ENCODE results near the gene GOLGA8N.

- TF ChIP-seq CTCF (IDR thresholded peaks at IDR 0.05) (peak; percentile 90), ZFX (IDR thresholded peaks at IDR 0.05; ENCODE audit: borderline replicate concordance) (no peak)
Measured at GRCh38 chr15:32651229-32651837, 58.1 kb downstream of the GOLGA8N start.

Measured in 22Rv1 (cell line).